Measurements from ENCODE around the gene PRDM12.
A peak's percentile ranks its signal among the peaks of the same experiment; 100 is the strongest.

PRDM12 gene

GRCh38 chr9:130693101-130693425 lies 28.7 kb downstream of the PRDM12 start:
- DNase-seq, result no peak

GRCh38 chr9:130693426-130694191 lies 29.2 kb downstream of the PRDM12 start, which contains the start of gene EXOSC2:
TSS of gene EXOSC2 (plus strand) at chr9:130693780. CDS start at chr9:130693792, 12 bp downstream.
- peak; percentile 96 for DNase-seq

DNA sequence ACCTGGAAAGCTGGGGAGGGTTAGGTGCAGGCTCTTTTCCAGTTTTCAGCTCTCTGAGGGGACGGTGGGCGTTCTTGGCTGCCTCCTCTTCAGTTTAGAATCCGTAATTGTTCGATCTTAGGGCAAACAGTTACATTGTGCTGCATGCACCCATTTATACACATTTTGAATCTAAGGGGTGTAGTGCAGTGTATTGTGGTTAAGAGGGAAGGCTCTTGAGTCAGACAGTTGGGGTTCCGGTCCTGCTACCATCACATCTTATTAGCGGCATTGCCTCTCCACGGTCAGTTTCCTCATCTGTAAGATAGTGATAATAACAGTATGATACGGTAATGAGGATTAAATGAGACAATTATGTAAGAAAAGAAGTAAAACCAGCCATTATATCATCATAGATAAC lies 29.8 kb downstream of the PRDM12 start:
- no peak for DNase-seq

DNA sequence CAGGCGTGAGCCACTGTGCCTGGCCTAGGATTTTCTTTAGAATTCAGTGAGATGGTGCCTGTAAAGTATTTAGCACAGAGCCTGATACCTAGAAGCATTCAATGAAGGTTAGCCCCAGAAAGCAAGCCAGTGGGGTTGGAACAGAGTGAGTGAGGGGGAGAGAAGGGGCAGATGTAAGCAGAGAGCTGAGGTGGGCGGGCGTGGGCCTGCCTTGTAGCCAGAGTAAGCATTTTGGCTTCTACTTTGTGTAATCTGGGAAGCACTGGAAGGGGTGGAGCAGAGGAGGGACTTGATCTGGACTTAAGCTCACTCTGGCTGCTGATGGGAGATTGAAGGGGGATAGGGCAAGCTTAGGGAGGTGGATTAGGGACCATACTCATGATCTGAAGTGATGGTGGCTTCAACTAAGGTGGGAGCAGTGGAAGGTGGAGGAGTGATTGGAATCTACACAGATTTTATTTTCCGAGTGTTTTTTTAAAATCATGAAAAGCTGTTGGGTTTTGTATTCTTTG lies 31.8 kb downstream of the PRDM12 start:
- DNase-seq, result no peak

DNA sequence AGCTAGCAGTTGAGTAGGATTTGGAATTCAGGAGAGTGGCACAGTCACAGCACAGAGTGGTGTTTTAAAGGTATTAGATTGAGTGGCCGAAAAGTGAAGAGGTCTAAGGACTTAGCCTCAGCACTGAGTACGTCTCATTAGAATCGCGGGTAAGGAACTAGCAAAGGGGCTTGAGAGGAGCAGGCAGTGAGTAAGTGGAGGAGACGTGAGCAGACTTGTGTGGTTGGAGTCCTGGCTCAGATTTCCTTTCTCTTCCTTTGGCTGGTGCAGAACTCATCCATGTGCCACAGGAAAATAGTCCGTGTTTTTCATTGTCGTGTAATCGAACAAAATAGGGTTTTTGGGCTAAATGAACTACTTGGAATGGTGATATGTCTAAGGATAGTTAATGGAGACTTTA lies 32.6 kb downstream of the PRDM12 start:
- no peak for DNase-seq

GRCh38 chr9:130698514-130698913 lies 34.1 kb downstream of the PRDM12 start:
- no peak for DNase-seq

DNA sequence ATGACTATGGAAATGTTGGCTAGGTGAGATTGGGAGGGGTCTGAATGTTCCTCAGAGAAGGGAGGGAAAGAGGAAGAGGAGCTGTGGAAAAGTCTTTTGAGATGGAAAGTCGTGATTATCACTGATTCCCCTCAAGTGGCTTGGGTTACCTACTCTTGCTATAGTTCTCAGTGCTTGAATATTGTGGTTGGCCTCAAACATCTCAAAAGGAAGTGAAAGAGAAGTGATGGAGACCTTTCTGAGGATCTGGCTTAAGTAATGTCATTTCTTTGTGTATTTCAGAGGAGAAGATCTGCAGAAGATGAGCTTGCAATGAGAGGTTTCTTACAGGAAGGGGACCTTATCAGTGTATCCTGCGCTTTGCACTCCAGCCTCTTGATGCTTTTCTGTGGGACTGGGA lies 34.7 kb downstream of the PRDM12 start:
- DNase-seq, result no peak

DNA sequence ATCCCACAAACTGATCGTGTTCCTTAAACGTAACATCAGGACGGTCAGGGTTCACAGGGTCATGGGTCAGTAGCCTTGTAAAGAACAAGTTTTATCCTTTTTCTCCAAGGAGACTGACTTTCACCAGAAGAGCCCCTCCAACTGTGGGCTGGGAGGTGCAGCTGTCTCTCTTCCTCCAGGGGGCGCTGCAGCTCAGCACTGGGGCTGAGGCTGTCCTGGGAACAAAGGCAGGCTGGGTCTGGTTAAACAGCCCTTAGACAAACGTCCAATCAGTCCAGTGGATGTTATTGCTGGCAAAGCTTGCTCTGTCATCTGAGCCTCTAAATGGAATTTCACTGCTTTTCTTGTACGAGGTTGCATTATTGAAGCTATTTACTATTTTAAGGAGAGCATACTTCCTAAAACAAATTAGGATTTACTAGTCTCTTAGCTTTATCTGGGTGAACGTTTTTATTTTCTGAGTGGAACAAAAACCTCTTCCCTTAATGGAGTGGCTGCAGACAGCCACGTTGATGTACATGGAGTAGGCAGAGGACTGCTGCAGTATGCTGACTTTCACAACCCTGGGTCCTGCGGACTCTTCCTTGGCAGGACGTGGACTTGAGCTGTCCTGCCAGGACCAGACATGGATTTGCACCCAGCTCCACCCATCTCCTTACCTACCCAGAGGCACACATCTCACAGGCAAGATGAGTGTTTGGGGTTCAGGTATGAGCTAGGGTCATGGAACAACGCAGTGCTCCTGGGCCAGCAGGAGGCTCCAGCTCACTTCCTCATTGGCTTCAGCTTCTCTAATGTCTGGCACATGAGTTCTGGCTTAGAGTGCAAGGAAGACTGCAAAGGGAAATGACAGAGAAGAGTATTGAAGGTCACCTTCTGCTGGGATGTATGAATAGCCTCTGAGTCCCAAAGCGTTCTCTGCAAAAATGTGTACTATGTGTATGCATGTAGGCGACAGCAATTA lies 36.9 kb downstream of the PRDM12 start:
- peak; percentile 65 for DNase-seq

- no peak for DNase-seq
These were observed 39.1 kb downstream of the PRDM12 start for GRCh38 chr9:130703501-130703900.

DNA sequence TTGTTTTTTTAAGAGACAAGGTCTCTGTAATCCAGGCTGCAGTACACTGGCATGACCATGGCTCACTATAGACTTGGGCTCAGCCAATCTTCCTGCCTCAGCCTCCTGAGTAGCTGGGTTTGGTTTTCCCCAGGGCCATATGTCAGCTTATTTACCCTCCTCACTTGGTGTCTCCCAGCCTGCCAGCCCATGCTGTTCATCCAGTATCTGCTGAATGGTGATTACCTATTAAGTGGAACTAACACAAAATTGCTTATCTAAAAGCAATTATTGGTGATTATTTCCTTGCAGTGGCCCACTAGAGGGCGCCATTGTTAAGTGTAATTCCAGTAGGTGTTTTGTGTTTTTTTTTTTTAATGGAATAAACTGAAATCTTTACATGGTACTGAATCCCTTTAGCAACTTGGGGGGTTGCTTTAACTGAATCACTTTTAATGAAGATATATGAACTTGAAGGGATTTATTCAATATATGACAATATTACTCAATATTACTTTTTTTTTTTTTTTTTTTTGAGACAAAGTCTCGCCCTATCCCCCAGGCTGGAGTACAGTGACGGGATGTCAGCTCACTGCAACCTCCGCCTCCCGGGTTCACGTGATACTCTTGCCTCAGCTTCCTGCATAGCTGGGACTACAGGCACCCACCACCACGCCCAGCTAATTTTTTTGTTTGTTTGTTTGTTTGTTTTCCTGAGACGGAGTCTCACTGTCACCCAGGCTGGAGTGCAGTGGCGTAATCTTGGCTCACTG lies 43.0 kb downstream of the PRDM12 start:
- peak; percentile 67 for DNase-seq

DNA sequence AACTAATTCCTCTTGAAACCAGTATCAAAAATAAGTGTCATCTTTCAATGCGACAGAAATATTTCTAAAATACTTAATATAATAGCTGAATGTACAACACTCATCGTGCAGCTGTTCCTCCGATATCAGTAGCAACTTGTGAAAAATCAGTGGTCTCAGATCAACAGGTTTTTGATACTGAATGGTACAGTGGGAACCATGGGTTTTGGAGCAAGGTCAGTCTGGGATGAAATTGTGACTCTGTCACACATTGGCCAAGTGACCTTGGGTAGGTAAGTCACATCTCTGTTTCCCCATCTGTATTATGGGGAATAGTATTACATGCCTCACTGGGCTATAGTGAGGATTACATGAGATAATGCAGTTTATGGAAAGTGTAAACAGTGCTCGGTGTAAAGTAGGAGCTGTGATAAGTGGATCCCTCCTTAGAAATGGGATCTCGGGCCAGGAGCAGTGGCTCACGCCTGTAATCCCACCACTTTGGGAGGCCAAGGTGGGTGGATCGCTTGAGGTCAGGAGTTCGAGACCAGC lies 46.5 kb downstream of the PRDM12 start:
- DNase-seq, result no peak

GRCh38 chr9:130711469-130711868 lies 47.1 kb downstream of the PRDM12 start:
- no peak for DNase-seq

- peak; percentile 91 for DNase-seq
These were observed 48.3 kb downstream of the PRDM12 start for GRCh38 chr9:130712564-130713285.

DNA sequence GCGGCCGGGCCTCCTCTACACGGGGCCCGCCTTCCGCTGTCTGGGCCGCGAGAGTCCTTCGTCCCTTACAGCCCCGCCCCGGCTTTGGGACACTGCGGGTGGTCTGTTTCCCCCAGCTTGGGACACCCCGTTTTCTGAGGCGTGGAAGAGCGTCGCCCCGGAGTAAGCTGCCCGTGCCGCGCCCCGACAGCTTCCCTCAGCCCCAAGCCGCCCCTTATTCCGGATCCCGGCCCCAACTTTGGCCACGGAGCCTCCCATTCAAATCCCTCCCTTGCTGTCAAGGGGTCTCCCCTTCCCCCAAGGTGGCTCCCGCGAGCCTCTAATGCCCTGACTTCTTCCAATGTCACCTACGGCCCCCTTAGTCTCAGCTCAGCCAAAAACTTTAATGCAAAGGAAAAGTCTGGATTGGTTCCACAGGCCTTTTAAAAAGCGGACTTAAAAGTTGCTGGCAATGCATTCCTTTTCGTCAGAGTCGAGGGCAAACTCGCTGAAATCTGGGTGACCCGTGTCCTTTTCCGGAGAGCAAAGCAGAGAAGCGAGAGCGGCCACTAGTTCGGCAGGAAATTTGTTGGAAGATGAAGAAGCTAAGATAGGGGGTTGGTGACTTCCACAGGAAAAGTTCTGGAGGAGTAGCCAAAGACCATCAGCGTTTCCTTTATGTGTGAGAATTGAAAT lies 49.0 kb downstream of the PRDM12 start:
- peak; percentile 20 for DNase-seq

DNA sequence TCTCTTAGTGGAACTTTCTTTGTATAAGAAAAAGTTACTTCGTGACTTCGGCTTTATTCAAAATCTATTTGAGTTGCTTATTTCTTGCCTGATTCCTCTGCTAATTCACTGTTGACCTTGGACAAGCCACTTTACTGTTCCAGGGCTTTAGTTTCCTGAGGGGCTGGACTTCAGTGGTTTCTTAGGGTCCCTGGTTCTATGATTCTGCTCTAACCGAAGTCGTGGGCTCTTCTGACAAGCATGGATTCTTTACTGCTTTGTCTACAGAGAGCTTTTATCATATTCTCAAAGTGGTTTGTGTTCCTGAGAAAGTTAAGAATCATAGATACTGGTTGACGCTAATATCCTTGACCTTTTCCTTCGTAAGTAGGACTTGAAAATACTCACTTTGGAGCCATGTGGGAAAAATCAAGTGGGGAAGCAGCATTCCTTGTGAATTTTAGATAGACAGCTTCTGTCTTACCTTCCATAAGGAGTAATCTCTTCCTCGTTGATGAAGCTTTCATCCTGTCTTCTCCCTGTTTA lies 50.3 kb downstream of the PRDM12 start:
- DNase-seq, result no peak

- no peak for DNase-seq
These were observed 50.9 kb downstream of the PRDM12 start for GRCh38 chr9:130715270-130715669.

- DNase-seq, result no peak
These were observed 54.2 kb downstream of the PRDM12 start for GRCh38 chr9:130718562-130718961.

GRCh38 chr9:130720762-130721161 lies 56.4 kb downstream of the PRDM12 start:
- no peak for DNase-seq

- no peak for DNase-seq
These were observed 64.3 kb downstream of the PRDM12 start for GRCh38 chr9:130728721-130729120.

DNA sequence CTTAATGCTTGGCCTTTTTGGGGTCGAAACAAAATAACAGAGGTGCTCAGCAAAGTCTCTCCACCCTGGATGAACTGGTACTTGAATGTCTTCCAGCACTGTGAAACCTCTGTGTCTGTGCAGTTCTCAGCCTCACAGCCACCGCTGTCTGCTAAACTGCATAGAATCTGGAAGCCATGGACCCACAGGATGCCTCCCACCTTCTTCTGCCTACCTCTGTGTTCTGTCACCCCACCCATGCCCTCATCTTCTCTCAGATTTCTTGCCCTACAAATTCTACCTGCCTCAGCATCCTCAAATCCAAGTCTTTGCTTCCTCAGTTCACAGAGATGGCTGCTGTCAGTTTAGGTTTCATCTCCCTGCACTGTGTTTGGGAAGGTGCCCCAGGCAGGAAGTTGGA lies 64.8 kb downstream of the PRDM12 start:
- DNase-seq, result no peak

DNA sequence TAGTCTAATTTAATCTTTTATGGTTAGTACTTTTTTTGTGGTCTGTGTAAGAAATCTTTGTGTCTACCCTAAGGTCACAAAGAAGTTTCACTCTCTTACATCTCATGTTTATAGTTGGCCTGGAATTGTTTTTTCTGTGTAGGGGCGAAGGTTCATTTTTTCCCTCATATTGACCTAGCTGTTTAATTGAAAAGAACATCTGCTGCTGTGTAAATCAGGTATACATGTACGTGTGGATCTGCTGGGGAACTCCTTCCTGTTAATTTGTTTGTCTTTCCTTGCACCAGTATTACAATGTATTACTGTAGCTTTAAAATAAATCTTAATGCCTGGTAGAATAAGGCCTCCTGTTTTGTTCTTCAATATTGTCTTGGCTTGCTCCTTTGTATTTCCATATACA lies 67.0 kb downstream of the PRDM12 start:
- no peak for DNase-seq
